ENCODE measurements around the gene ZBTB42.

ZBTB42 gene

DNA sequence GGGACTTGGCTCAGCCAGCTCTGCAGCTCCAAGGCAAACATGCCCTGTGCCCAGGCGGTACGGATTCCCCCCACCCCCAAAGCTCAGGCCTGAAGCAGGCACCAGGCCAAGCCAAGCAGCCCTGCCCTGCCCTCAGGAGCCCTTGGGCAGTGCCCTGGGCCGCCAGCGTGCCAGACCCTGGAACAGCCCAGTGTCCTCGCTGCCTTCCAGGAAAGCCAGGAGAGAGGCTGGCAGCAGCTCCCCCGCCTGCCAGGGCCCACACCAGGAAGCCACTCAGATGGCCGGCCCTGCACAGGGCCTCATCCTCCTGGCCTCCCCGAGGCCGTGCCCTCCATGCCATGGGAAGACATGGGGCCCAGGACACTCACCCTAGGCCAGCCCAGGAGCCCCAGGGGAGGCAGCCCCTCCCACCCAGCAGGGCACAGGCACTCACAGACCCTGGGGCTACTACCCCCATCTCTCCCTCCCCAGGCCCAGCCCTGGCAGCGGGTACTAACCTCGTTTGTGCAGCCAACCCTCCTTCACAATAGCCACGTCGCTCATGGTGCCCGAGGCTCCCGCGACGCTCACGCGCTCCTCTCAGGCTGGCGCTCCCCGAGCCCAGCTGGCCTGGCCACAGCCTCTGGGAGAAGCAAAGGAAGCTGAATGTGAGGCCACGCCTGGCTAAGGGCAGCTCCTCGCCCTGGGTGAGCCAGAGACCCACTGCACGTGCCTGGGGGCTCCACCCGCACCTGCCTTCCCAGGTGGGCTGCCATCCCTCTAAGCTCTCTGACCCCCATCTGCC is 8.6 kb upstream of the ZBTB42 start:
- no peak overlapping the region for H3K4me3 ChIP-seq
- peak overlapping the region in 6 of 21 experiments; percentile 2 to 55 (median 16) for H3K27ac ChIP-seq

- Histone ChIP-seq H3K27ac (peak overlapping the region in 7 of 21 experiments; percentile 9 to 91 (median 55)), H3K4me3 (no peak overlapping the region)
Observed at GRCh38 chr14:104792945-104793702, 7.8 kb upstream of the ZBTB42 start.

DNA sequence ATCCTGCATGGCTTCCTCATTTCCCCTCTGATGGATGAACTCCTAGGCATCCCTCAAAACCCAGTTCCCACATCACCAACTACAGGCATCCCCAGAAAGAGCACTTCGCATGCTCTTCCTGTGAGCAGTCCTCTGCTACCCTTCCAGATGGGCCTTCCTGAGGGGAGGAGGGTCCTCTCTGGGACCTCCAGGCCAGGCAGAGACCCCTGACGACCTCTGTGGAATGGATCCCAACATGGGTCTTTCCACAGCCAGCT is 7.3 kb upstream of the ZBTB42 start:
- peak overlapping the region in 10 of 21 experiments; percentile 11 to 91 (median 86) for H3K27ac ChIP-seq
- peak overlapping the region in 4 of 7 experiments; percentile 70 to 86 (median 80) for H3K4me3 ChIP-seq

DNA sequence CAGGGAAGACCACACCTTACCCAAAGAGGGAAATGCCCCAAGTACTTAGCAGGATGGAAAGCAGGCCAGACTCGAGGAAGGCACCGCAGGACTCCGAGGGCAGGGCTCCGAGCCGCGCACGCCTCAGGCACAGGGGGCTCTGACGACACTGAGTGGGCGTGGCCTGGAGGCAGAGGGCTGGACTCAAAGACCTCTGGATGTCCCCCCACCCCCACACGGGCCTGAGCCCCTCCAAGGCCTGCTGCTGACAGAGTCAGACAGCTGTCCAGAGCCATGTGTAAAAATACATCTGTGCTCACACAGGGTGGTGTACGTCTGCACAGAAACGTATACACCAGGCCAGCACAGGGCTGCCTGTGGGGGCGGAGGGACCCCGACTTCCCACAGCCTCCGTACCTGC is 6.8 kb upstream of the ZBTB42 start:
- Histone ChIP-seq H3K4me3 (peak overlapping the region; percentile 63 to 86 (median 81)), H3K27ac (peak overlapping the region in 16 of 21 experiments; percentile 11 to 91 (median 84))

DNA sequence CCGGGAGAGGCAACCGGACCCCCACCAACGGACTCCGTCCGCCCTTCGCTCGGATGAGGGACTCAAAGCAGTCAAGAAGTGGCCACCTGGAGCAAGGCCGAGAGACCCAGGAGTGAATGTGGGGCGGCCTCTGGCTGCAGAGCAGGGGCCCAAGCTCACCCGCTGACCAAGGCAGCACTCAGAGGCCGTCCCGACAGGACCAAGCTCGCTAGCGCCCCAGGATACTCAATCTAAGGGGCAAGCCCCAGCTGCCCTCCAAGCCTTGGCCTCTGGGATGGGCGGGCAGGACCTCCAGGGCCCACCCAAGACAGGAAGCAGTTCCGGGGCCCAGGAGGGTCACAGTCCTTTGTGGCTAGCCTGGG is 6.3 kb upstream of the ZBTB42 start:
- H3K4me3 ChIP-seq: peak overlapping the region; percentile 63 to 86 (median 81)
- H3K27ac ChIP-seq: peak overlapping the region; percentile 40 to 91 (median 82)

- peak within 1 kb of the TSS; percentile 40 to 91 (median 85) for H3K27ac ChIP-seq
- H3K4me3 ChIP-seq: peak within 1 kb of the TSS; percentile 63 to 86 (median 81)
Observed at GRCh38 chr14:104794993-104795780, 5.7 kb upstream of the ZBTB42 start, which contains the start of gene AKT1. TSS of gene AKT1 (minus strand) at chr14:104795748. CDS start at chr14:104792643, 3,105 bp downstream.

DNA sequence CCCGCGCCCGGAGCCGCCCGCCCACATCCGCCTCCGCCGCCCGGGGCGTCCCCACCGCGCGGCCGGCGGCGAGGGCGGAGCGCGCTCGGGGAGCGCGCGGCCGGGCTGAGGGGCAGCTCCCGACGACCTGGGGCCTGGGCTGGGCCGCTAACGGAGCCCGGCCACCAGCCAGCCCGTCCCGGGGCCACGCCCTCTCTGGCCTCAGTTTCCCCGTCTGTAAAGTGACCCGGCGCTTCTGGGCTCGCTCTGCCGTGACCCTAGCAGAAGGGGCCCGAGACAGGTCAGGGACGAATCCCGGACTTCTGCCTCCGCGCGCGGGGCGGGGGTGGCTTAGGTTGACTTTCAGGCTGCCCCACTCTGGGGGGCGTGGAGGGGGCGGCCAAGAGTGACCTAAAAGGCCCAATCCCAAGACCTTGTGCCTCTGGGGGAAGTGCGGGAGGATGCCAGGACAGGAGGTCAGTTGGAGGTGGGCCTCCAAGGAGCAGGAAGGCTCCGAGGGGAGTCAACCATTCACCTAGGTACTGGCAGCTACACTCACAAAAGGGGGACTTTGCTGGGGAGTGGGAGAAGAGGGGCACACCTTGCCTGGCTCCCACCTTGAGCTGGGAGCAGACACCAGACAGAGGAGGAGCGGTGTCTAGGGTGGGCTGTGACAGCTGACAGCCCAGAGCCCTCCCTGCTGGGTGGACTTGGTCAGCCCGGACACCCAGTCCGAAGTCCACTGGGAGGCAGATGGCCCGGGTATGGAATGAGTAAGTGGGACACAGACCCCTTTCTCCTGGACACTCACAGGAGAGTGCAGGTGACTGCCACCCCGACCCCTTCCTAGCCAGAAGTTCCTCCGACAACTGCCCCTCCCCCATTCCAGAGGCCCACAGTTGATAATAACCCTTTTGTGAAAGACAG is 4.9 kb upstream of the ZBTB42 start:
- Histone ChIP-seq H3K4me3 (peak overlapping the region; percentile 20 to 45 (median 31)), H3K27ac (peak overlapping the region; percentile 36 to 89 (median 76))

DNA sequence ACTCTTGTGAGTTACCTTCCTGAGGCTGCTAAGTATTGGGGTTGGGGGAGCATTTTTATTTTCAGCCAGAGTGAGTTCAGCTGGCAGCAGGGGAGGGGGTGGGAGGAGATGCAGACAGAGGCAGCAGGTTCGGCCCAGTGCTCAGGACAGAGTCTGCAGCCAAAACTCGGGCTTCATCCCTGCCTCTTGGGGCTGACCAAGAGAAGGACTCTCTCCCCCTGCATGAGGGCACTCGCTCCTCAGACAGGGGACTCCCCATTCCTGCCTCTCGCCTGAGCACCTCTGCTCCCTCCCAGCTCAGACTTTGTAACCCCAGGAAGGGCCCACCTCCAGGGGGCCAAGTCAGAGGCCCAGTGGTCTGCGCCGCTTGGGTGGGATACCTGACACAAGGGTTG is 4.2 kb upstream of the ZBTB42 start:
- Histone ChIP-seq H3K27ac (peak overlapping the region in 6 of 21 experiments; percentile 12 to 96 (median 84)), H3K4me3 (no peak overlapping the region)

GRCh38 chr14:104797115-104798044 is 3.5 kb upstream of the ZBTB42 start:
- H3K4me3 ChIP-seq: no peak overlapping the region
- peak overlapping the region in 8 of 21 experiments; percentile 8 to 96 (median 35) for H3K27ac ChIP-seq

- Histone ChIP-seq H3K27ac (peak overlapping the region in 11 of 21 experiments; percentile 82 to 96 (median 89)), H3K4me3 (no peak overlapping the region)
Observed at GRCh38 chr14:104798300-104799243, 2.3 kb upstream of the ZBTB42 start.

GRCh38 chr14:104799244-104800014 is 1.5 kb upstream of the ZBTB42 start:
- Histone ChIP-seq H3K27ac (peak overlapping the region in 20 of 21 experiments; percentile 59 to 96 (median 86)), H3K4me3 (peak overlapping the region; percentile 37 to 77 (median 57))

DNA sequence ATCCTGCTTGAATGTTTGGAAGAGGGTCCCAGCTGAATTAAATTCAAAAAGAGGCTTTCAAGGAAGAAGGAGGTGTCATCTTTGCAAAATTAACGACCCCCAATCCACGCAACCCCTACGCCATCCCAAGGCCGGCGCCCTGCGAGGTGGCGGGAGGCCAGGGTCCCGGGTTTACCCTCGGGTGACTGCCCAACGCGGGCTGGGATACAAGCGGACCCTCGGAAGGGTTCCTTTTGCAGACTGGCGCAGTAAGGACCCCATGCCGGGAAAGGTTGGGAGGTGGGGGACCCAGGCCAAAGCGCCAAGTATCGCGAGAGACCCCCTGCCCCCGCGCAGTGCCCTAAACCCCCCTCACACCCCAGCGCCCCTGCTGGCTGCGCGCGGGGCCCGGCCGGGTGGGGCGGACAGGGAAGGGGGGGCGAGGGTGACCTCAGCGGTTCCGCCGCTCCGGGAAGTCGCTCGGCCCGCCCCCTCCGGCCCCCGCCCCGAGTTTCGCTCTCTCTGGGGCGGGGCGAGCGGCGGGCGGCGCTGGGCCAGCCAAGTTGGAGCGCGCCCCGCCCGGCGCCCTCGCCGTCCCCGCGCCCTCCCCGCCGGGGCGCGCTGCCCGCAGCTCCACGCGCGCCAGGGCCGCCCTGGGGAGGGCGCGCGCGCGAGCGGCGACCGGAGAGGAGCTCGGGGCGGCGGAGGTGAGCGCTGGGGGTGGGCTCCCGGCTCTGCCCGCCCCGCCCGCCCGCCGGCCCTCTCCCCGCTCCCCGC is 708 bp upstream of the ZBTB42 start:
- peak overlapping the region; percentile 53 to 77 (median 64) for H3K4me3 ChIP-seq
- peak overlapping the region in 20 of 21 experiments; percentile 59 to 96 (median 86) for H3K27ac ChIP-seq

- Histone ChIP-seq H3K4me3 (peak overlapping the region; percentile 53 to 77 (median 64)), H3K27ac (peak overlapping the region in 15 of 21 experiments; percentile 24 to 96 (median 77))
Observed at GRCh38 chr14:104801520-104802393, 856 bp downstream of the ZBTB42 start.
